HUDEP-2 (cell line): ENCODE results near the gene CYS1.

Source experiments
- DNase-seq, 76 experiments: peaks; one replicate each; lab custom pipeline; 2025; ENCODE audit not compliant: unreplicated experiment in 76 of 76; lab: John Stamatoyannopoulos, UW

CYS1 gene

GRCh38 chr2:10053351-10053750 lies 26.9 kb downstream of the CYS1 start:
- no peak for DNase-seq

- no peak for DNase-seq
Measured at GRCh38 chr2:10052216-10052615, 28.0 kb downstream of the CYS1 start.

GRCh38 chr2:10048501-10049171 lies 31.6 kb downstream of the CYS1 start:
- peak in 16 of 76 experiments; percentile 10 to 59 (median 35) for DNase-seq

- DNase-seq = no peak
Measured at GRCh38 chr2:10047616-10048500, 32.4 kb downstream of the CYS1 start.

- no peak for DNase-seq
Measured at GRCh38 chr2:10046931-10047330, 33.3 kb downstream of the CYS1 start.

GRCh38 chr2:10045561-10046355 lies 34.5 kb downstream of the CYS1 start:
- DNase-seq = no peak

- DNase-seq = peak in 75 of 76 experiments; percentile 31 to 98 (median 94)
Measured at GRCh38 chr2:10043906-10044601, 36.2 kb downstream of the CYS1 start.

GRCh38 chr2:10043256-10043905 lies 36.8 kb downstream of the CYS1 start, which contains the start of gene KLF11:
TSS of gene KLF11 (plus strand) at chr2:10043550. CDS start at chr2:10043717, 167 bp downstream.
- peak in 73 of 76 experiments; percentile 45 to 94 (median 88) for DNase-seq

GRCh38 chr2:10042301-10043161 lies 37.7 kb downstream of the CYS1 start:
- DNase-seq = peak in 66 of 76 experiments; percentile 15 to 74 (median 53)

GRCh38 chr2:10041711-10042110 lies 38.5 kb downstream of the CYS1 start:
- no peak for DNase-seq

GRCh38 chr2:10039658-10040410 lies 40.4 kb downstream of the CYS1 start:
- DNase-seq = no peak

GRCh38 chr2:10038716-10039115 lies 41.5 kb downstream of the CYS1 start:
- no peak for DNase-seq

- no peak for DNase-seq
Measured at GRCh38 chr2:10038123-10038522, 42.1 kb downstream of the CYS1 start.

- DNase-seq = peak in 71 of 76 experiments; percentile 16 to 87 (median 69)
Measured at GRCh38 chr2:10036095-10036884, 43.9 kb downstream of the CYS1 start.

GRCh38 chr2:10035633-10036032 lies 44.6 kb downstream of the CYS1 start:
- no peak for DNase-seq

GRCh38 chr2:10035053-10035422 lies 45.2 kb downstream of the CYS1 start:
- peak in 4 of 76 experiments; percentile 4 to 27 (median 7) for DNase-seq

- DNase-seq = no peak
Measured at GRCh38 chr2:10034333-10035052, 45.7 kb downstream of the CYS1 start.
